Type B pancreatic cell (in vitro differentiated cells): ENCODE measurements around the gene PTPDC1. TPM values are rescaled to one million over a fixed set of nuclear protein-coding genes. Genes with fewer than 3 reads are reported as not detected.

Experiments used
- DNase-seq: peaks from one replicate; pipeline ENCODE4 v3.0.0; 2021; ENCODE audit warnings: mixed read lengths; ENCODE audit not compliant: unreplicated experiment; ENCODE audit errors: extremely low spot score
- H3K27ac Mint-ChIP-seq: 2 replicates; pipeline ENCODE4 v1.8.0; 2021; ENCODE audit warnings: mild to moderate bottlenecking, mixed read lengths
- H3K27me3 Mint-ChIP-seq: 2 replicates; pipeline ENCODE4 v1.8.0; 2021; ENCODE audit warnings: mixed read lengths
- H3K36me3 Mint-ChIP-seq: 2 replicates; pipeline ENCODE4 v1.8.0; 2021; ENCODE audit warnings: mixed read lengths
- H3K4me1 Mint-ChIP-seq: one replicate; pipeline ENCODE4 v1.8.0; 2021; ENCODE audit warnings: mixed read lengths; ENCODE audit not compliant: unreplicated experiment
- H3K4me3 Mint-ChIP-seq: 2 replicates; pipeline ENCODE4 v1.8.0; 2021; ENCODE audit warnings: mild to moderate bottlenecking, mixed read lengths
- H3K9me3 Mint-ChIP-seq: 2 replicates; pipeline ENCODE4 v1.8.0; 2021; ENCODE audit warnings: mixed read lengths
- CTCF ChIP-seq: fragments of 200-600 bp; sonication (generic); conservative IDR thresholded peaks from 2 replicates; pipeline ENCODE4 v1.5.0; 2021; ENCODE audit warnings: antibody characterized with exemption, mild to moderate bottlenecking
- total RNA-seq: library from RNA; stranded (reverse); gene quantifications from 2 replicates; pipeline ENCODE4 v1.2.1, GENCODE V29; 2021; ENCODE audit warnings: low replicate concordance

PTPDC1 gene
- total RNA-seq, 1 donor from 2014 or later: 7.9 TPM

GRCh38 chr9:94096819-94097577, 12.7 kb downstream of the PTPDC1 start:
- no peak for DNase-seq
- peaks cover 9% of the 10 kb centered on the region for H3K36me3 Mint-ChIP-seq
- no peak for TF ChIP-seq CTCF
- no peaks in the 10 kb centered on the region for H3K27me3 Mint-ChIP-seq
- H3K27ac Mint-ChIP-seq: no peak overlapping the region
- H3K9me3 Mint-ChIP-seq: no peaks in the 10 kb centered on the region
- no peak overlapping the region for H3K4me3 Mint-ChIP-seq
- H3K4me1 Mint-ChIP-seq: no peaks in the 10 kb centered on the region

- TF ChIP-seq CTCF: no peak
- Mint-ChIP-seq H3K27ac (no peak overlapping the region), H3K9me3 (no peaks in the 10 kb centered on the region), H3K4me1 (no peaks in the 10 kb centered on the region), H3K4me3 (no peak overlapping the region), H3K36me3 (peaks cover 9% of the 10 kb centered on the region), H3K27me3 (no peaks in the 10 kb centered on the region)
- no peak for DNase-seq
Measured at GRCh38 chr9:94097788-94098414, 13.6 kb downstream of the PTPDC1 start.

DNA sequence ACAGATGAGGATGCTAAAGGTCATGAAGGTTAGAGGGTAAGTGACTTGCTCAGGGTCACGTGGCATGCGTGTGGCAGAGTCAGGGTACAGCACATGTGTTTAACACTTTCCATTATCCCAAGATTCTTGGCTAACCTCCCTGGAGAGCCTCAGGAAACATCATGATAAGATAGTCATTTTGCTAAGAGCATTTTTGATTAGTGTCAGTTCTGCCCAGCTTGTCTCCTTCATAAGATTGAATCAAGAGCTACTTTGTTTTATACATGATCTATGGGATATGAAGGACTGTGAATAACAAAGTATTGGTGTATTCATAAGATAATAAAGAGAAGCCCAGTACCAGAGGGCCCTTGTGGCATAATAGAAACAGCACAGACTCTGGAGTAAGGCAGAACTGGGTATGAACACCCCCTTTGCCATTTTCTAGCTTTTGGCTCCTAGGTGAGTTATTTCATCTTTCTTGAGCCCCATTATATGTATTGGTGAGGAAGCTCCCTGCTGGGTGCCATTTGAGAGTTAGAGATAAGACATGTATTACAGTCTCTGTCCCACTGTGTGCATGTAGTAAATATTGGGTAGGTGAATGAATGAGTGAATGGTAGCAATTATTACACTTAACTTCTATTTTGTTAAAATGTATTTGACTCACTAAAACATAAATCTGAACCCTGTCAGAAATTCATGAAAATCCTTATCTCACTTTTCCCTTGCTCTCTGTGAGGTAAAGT, 16.1 kb downstream of the PTPDC1 start:
- no peak for TF ChIP-seq CTCF
- peaks cover 6% of the 10 kb centered on the region for H3K36me3 Mint-ChIP-seq
- H3K27ac Mint-ChIP-seq: no peak overlapping the region
- H3K27me3 Mint-ChIP-seq: no peaks in the 10 kb centered on the region
- H3K9me3 Mint-ChIP-seq: no peaks in the 10 kb centered on the region
- DNase-seq: no peak
- no peak overlapping the region for H3K4me3 Mint-ChIP-seq
- H3K4me1 Mint-ChIP-seq: no peaks in the 10 kb centered on the region

DNA sequence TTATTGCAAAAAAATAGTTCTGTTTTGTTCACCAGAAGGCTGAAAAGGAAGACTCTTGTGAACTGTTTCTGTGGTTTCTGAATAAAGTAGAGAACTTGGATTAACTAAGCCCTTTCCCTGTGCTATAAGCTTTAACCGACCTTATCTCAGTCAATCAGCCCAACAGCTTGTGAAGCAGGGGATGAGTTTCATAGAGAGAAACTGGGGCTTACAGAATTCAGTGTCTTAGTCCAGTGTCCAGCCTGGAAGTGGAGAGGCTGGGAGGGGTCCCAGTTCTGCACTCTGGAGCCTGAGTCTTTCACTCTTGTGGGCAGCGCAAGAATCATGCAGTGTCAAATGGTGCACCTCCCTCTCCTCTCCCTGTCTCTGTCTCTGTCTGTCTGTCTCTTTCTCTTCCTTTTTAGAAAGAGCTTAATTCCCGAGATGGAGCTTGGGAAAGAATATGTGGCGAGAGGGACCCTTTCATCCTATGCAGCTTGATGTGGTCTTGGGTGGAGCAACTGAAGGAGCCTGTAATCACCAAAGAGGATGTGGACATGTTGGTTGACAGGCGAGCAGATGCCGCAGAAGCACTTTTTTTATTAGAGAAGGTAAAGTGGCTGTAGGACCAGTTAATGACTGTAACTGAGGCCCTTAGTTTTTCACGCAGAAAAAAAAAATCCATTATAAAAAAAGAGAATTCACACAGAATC, 17.0 kb downstream of the PTPDC1 start:
- no peaks in the 10 kb centered on the region for H3K27me3 Mint-ChIP-seq
- H3K4me3 Mint-ChIP-seq: no peak overlapping the region
- no peaks in the 10 kb centered on the region for H3K36me3 Mint-ChIP-seq
- no peaks in the 10 kb centered on the region for H3K9me3 Mint-ChIP-seq
- DNase-seq: no peak
- no peaks in the 10 kb centered on the region for H3K4me1 Mint-ChIP-seq
- no peak for TF ChIP-seq CTCF
- H3K27ac Mint-ChIP-seq: no peak overlapping the region

DNA sequence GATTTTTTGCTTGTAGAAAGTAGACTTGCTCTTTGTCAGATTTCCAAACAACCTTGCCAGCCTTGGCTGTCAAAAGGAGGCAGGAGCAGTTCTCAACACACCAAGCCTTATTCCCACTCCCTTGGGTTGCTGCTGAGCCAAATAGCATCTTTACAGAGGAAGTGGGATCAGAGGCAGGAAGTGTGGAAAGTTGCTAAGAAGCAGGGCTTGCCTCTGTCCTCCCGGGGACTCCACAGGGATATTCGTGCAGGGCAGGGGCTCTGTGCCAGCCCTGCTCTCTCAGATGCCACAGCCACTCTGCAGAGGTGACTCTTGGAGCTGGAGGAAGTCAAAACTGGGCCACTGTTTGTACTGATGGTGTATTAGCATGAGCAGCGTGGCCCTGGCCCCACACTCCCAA, 24.3 kb downstream of the PTPDC1 start:
- H3K9me3 Mint-ChIP-seq: no peaks in the 10 kb centered on the region
- H3K4me1 Mint-ChIP-seq: no peaks in the 10 kb centered on the region
- no peak for TF ChIP-seq CTCF
- no peak for DNase-seq
- no peak overlapping the region for H3K27ac Mint-ChIP-seq
- H3K27me3 Mint-ChIP-seq: no peaks in the 10 kb centered on the region
- peaks cover 5% of the 10 kb centered on the region for H3K36me3 Mint-ChIP-seq
- H3K4me3 Mint-ChIP-seq: no peak overlapping the region
